HG02763 (cell line): Measurements from ENCODE around the gene MYOM3.

ENCODE experiments used
- ATAC-seq: cut with Tn5 transposase; IDR thresholded peaks from one replicate; pipeline ENCODE4 v1.9.1; 2021; ENCODE audit warnings: mild to moderate bottlenecking, moderate library complexity; ENCODE audit not compliant: unreplicated experiment

Gene MYOM3

DNA sequence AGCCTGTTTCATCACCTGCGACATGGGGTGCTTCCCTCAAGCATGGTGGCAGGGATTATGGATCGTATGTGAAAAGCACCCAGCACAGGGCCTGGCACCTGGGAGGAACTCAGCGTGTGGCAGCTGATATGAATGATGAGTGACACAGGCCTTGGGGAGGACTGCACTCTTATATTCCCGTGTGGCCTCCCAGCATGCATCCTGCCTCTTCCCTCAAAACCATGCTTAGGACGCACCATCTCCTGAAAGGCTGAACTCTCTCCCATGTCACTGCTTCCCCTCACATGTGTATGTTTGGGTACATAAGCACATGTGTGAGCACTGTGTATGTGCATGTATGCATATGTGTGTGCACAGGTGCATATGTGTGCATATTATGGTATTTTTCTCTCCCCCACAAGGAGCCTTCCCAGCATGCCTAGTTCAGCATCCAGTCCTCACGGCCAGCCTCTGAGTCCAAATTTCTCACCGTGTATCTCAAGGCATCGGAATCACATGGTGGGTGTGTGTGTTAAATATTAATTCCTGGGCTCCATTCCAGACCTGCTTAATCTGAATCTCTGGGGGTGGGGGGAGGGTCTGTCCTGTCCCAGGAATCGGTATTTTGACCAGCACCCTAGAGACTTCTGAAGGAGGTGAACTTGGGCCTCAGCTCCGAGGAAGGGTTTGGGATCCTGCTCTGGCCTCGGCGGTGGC lies 12.8 kb downstream of the MYOM3 start:
- ATAC-seq, result no peak

DNA sequence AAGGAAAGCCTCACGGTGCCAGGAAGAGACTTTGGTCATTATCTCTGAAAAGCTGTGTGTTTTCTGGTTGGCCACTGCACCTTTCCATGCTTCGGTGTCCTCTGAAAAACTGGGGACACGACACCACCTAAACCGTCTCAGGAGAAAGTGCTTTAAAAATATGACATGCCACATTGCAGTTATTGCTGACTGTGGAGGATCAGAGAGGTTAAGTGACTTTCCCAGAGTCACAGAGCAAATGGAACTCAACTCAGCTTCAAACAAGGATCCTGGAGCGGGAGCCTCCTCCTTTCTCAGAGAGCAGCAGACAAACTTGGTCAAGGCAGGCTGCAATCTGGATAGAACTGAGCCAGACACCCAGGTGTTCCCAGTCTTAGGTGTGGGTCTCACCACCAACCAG lies 13.8 kb downstream of the MYOM3 start:
- ATAC-seq, result no peak

DNA sequence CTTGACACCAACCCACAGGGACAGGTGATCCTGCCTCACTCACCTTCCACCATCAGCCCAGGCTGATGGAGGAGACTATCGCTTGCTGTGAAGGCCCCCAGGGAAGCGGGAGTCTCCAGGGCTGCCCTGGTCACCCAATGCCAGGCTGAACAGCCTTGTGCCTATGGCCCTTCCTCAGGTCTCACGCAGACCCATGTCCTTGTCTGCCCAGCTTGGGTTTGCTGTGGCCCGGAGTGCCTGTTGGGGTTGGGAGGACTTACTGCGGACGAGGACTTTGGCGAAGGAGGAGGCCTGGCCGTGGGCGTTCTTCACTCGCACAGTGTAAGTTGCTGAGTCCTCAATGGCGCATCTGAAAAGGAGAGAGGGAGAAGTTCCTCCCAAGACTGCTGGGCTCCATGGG lies 14.3 kb downstream of the MYOM3 start:
- ATAC-seq, result no peak

- ATAC-seq, result no peak
Observed at GRCh38 chr1:24096739-24097103, 15.2 kb downstream of the MYOM3 start.

DNA sequence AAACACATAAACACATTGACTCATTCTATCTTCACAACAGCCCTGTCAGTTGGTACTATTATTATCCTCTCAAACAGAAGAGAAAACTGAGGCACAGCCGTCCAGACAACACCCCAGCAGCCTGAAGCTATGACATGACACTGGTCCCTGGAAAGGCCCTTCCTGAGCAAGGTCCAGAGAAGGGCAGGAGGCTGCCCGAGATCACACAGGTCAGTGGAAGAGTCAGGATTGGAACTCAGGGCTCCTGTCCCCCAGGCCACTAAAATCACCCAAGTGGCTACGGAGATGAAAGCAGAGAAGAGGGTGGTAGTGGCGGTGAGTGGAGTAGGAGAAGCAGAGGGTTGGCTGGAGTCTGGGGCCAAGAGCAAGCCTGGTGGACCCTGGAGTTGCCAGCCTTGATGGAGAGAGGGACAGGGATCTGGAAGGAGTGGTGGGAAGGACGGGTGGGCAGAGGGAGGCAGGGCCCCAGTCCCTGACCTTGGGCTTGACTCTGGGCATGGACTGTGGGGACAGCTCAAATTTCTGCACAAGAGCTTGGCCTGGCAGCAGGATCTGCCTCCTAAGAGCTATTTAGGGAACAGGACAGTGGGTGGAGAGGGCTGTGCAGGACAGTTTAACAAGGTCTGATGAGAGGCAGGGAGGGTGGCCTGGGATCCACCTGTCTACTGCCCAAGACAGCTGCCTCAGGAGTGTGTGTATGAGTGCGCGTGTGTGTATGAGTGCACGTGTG lies 15.8 kb downstream of the MYOM3 start:
- ATAC-seq, result no peak

DNA sequence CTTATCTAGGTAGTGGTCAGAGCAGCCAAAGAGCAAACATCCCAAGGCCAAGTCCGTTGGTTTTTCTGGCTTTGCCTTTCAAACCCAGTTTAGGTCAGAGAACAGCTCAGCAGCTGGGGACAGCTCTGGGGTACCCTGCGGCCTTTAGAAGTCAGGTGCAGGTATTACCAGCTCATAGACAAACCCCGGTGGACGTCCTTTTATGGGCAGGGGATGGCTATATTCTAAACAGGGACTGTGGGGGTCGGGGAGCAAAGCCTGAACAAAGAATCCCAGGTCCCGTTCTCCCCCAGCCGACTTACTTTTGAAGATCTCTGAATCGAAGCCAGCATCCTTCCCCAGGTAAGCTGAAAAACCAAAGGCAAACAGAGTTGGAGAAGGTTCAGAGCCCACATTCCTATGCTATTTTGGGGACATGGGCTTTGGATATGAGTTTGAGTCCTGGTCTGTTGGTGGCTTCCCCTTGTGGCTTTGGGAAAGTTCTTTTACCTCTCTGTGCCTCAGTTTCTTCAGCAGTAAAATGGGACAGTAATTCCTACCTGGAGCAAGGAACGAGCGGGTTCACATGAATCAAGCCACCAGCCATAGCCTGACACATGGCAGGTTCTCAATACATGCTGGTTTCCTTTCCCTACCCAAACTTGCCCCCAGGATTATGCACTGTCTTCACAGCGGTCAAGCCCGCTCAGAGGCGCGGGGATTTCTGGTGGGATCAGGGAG lies 16.6 kb downstream of the MYOM3 start:
- no peak for ATAC-seq

GRCh38 chr1:24094554-24094953 lies 17.4 kb downstream of the MYOM3 start:
- ATAC-seq, result no peak

GRCh38 chr1:24093732-24094131 lies 18.2 kb downstream of the MYOM3 start:
- ATAC-seq, result no peak

DNA sequence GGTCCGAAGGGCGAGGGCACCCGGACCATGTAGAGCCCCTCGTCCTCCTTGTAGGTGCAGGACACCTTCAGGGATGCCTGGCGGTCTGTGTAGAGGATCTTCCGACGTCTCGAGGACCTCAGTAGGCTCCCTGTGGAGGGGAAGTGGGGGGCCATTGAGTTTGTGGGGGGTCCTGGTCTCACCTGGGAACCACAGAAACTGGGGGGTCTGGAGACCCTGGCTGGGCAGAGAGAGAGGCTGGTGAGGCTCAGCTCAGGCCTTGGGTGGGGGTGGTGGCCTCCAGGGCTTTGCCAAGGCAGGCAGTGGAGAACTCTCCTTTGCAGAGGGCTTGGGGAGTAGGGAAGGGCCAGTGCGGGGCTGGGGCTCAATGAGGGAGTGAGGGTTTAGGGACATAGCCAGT lies 19.0 kb downstream of the MYOM3 start:
- no peak for ATAC-seq

DNA sequence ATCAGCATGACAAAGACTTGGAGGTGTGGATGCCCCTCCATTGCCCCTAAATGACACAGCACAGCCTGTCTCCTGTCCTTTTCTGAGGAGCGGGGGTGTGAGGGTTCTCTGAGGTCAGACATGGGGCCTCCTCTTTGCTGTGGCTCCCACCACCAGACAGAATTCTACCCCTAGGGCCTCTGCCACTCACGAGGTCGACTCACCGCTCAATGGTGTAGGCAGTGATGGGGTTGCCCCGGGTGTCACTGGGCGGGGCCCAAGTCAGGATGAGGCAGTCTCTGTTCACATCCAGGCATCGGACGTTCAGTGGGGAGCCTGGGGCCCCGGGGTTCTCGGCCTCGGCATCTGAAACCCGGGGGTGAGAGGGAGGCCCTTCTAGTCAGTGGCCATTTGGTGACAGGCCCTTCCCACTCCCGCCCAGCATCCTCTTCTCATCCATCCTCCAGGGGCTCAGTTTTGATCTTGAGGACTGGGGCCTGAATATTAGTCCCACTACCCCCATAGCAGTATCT lies 19.9 kb downstream of the MYOM3 start:
- ATAC-seq, result no peak

DNA sequence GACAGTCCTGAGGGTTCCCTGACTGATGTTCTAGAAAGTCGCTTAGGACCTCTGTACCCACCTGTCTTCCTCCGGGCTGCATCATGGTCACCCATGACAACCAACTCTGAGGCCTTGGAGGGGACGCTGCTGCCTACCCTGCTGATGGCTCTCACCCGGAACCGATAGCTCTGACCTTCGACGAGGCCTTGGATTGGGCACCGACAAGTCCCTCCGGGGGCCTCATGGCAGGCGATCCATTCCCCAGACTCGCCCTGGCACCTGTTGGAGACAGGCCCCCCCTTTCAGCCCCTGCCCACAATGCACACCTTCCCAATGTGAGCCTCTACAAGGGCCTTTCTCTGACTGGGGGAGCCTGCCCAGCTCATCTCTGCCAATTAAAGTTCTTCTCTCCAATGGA lies 21.2 kb downstream of the MYOM3 start:
- no peak for ATAC-seq

DNA sequence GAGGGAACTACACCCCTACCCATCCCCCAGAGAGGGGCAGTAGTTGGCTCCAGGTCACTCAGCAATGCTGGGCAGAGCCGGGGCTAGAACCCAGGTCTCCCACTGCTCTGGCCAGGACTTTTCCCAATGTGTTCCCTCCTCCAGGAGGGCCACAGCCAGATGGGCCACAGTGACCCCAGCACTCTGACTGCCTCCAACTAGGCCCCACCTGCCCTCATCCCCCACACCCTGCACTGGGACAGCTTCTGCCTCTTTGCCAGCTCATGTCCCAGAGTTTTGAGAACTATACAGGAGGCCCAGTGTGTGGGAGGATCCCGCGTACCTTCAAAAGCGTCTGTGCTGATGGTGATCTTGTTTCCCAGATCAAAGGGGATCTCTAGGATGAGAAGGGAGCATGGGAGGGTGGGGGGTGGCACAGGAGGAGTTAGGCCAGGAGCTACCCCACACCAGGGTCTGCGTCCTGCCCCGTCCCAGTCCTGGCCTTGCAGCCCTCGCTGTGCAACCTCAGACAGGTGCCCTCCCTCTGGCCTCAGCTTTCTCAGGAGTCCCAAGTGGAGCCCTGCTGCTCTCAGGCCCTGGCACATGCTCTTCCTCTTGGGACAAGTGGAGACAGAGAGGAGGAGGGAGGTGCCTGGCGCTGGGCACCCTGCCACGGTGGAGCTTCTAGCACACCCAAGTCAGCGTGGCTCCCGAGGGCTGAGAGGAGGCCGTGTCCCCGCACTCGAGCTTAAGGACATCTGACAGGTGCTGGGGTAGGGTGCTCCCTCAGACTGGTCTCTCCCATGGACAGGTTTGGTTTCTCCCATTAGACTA lies 22.0 kb downstream of the MYOM3 start:
- ATAC-seq, result no peak

DNA sequence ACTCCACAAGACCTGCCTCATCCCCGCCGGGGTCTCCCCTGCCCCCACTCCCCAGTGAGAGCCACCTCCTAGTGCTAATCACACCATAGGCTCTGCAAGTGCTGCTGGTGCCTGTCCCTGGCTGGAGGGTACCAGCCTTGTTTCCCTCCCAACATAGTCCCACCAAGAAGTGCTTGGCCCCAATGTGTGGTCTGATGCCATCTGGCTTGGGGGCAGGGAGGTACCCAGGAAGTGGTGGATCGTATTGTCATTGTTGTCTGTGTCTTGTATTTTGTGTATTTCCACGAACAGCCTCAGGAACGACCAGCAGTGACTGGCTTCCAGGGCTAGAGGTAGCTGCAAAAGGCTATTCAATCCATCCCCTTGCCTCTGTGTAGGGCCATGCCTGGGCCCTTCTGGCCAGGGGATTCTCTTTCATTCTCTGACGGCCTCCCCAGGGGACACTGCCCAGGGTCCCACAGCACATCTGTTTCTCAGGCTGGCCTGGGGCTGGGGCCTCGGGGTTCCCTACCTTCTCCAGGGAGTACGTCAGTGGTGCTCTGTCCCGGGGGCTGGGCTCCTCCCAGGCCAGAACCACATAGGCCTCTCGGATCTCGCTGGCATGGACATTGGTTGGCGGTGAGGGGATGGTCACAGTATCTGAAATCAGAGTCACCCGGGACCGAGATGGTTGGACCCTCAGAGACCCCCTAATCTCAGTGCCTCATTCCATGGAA lies 22.8 kb downstream of the MYOM3 start:
- ATAC-seq, result no peak

DNA sequence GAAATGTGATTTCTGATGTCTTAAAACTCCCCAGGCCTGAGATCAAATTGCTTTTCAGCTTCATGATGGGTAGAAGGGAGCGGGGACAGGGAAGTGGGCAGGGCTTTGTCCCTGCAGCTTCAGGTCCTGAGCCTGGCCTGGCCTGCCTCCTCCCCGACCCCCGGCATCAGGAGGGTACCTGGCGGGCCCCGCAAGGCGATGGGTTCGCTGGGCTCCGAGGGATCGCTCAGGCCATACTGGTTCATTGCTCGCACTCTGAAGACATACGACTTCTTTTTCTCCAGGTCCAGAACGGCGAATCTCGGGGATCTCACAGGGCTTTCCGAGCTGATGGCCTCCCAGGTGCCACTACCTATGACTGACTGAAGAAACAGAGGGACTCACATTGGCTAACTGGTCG lies 25.5 kb downstream of the MYOM3 start:
- ATAC-seq, result no peak

GRCh38 chr1:24085546-24085945 lies 26.4 kb downstream of the MYOM3 start:
- no peak for ATAC-seq

GRCh38 chr1:24085007-24085406 lies 26.9 kb downstream of the MYOM3 start:
- no peak for ATAC-seq

- ATAC-seq, result no peak
Observed at GRCh38 chr1:24084050-24084449, 27.9 kb downstream of the MYOM3 start.

GRCh38 chr1:24082372-24082771 lies 29.6 kb downstream of the MYOM3 start:
- no peak for ATAC-seq

DNA sequence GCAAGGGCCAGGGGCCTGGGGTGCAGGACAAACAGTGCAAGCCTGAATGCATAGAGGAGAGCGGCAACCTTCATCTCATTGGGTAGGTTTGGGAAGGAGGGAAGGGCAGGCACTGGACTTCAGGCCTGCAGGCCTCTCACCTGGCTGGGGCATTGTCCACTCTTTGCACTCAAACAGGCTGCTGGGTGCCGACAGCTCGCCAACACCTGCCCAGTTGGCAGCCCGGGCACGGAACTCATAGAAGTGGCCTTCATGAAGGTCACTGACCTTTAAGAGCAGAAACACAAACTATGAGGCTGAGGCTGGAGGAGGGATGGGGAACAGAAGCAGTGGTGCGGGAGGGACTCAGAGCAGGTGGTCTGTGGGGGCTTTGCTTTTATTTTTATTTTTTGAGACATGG lies 30.7 kb downstream of the MYOM3 start:
- no peak for ATAC-seq

- no peak for ATAC-seq
Observed at GRCh38 chr1:24080131-24080530, 31.8 kb downstream of the MYOM3 start.
